Raji (cell line): ENCODE results near the gene SLC10A1.

Experiments used
- POLR2A ChIP-seq: IDR thresholded peaks from 2 replicates; pipeline ENCODE4 v1.6.1; 2011; ENCODE audit warnings: low read depth, low read length, control low read depth; ENCODE audit not compliant: insufficient read depth

SLC10A1 gene

GRCh38 chr14:69815556-69815955, 18.5 kb upstream of the SLC10A1 start:
- TF ChIP-seq POLR2A = no peak

GRCh38 chr14:69814397-69814796, 17.4 kb upstream of the SLC10A1 start:
- TF ChIP-seq POLR2A = no peak

GRCh38 chr14:69812711-69813110, 15.7 kb upstream of the SLC10A1 start:
- TF ChIP-seq POLR2A = no peak

GRCh38 chr14:69811868-69812252, 14.8 kb upstream of the SLC10A1 start:
- no peak for TF ChIP-seq POLR2A

- TF ChIP-seq POLR2A = no peak
Observed at GRCh38 chr14:69811227-69811867, 14.3 kb upstream of the SLC10A1 start.

GRCh38 chr14:69808919-69809808, 12.1 kb upstream of the SLC10A1 start:
- no peak for TF ChIP-seq POLR2A

GRCh38 chr14:69807192-69807591, 10.2 kb upstream of the SLC10A1 start:
- no peak for TF ChIP-seq POLR2A

- TF ChIP-seq POLR2A = no peak
Observed at GRCh38 chr14:69804902-69805301, 7.9 kb upstream of the SLC10A1 start.

GRCh38 chr14:69803753-69804152, 6.7 kb upstream of the SLC10A1 start:
- no peak for TF ChIP-seq POLR2A

GRCh38 chr14:69798339-69798735, 1.3 kb upstream of the SLC10A1 start:
- TF ChIP-seq POLR2A = no peak

GRCh38 chr14:69797573-69798338, 715 bp upstream of the SLC10A1 start:
- no peak for TF ChIP-seq POLR2A

GRCh38 chr14:69795691-69796090, 1.4 kb downstream of the SLC10A1 start:
- TF ChIP-seq POLR2A = no peak

- TF ChIP-seq POLR2A = no peak
Observed at GRCh38 chr14:69794791-69795190, 2.2 kb downstream of the SLC10A1 start.

GRCh38 chr14:69792887-69793421, 4.1 kb downstream of the SLC10A1 start:
- TF ChIP-seq POLR2A = no peak

- TF ChIP-seq POLR2A = no peak
Observed at GRCh38 chr14:69789118-69789640, 7.9 kb downstream of the SLC10A1 start.
